ENCODE data around the gene SARM1.

- TF ChIP-seq CTCF (IDR thresholded peaks at IDR 0.05) = no peak
- TF ChIP-seq TCF7L2 (IDR thresholded peaks at IDR 0.05; ENCODE audit: low read depth, low read length) = no peak
- TF ChIP-seq, protein P1, sequence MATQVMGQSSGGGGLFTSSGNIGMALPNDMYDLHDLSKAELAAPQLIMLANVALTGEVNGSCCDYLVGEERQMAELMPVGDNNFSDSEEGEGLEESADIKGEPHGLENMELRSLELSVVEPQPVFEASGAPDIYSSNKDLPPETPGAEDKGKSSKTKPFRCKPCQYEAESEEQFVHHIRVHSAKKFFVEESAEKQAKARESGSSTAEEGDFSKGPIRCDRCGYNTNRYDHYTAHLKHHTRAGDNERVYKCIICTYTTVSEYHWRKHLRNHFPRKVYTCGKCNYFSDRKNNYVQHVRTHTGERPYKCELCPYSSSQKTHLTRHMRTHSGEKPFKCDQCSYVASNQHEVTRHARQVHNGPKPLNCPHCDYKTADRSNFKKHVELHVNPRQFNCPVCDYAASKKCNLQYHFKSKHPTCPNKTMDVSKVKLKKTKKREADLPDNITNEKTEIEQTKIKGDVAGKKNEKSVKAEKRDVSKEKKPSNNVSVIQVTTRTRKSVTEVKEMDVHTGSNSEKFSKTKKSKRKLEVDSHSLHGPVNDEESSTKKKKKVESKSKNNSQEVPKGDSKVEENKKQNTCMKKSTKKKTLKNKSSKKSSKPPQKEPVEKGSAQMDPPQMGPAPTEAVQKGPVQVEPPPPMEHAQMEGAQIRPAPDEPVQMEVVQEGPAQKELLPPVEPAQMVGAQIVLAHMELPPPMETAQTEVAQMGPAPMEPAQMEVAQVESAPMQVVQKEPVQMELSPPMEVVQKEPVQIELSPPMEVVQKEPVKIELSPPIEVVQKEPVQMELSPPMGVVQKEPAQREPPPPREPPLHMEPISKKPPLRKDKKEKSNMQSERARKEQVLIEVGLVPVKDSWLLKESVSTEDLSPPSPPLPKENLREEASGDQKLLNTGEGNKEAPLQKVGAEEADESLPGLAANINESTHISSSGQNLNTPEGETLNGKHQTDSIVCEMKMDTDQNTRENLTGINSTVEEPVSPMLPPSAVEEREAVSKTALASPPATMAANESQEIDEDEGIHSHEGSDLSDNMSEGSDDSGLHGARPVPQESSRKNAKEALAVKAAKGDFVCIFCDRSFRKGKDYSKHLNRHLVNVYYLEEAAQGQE (IDR thresholded peaks at IDR 0.05; ENCODE audit: insufficient read depth in 1 of 2, low read depth in 2 of 2, low read length in 1 of 2) = no peak
- TF ChIP-seq POLR2AphosphoS5 (IDR thresholded peaks at IDR 0.05; ENCODE audit: low read depth, low read length) = no peak
These were observed 35.0 kb downstream of the SARM1 start for GRCh38 chr17:28406473-28406814.

Measured in Panc1 (cell line).